ENCODE data around the gene MARK2.

MARK2 gene

GRCh38 chr11:63945477-63946163 is 106.7 kb downstream of the MARK2 start:
- Mint-ChIP-seq H3K4me1 (peaks cover 6% of the 10 kb centered on the region), H3K4me3 (no peak overlapping the region), H3K9me3 (no peaks in the 10 kb centered on the region), H3K36me3 (ENCODE audit: low read depth) (peaks cover 7% of the 10 kb centered on the region), H3K27me3 (no peaks in the 10 kb centered on the region), H3K27ac (no peak overlapping the region)
- DNase-seq (peak; percentile 29), ATAC-seq (no peak)

GRCh38 chr11:63951779-63952536 is 113.0 kb downstream of the MARK2 start:
- Mint-ChIP-seq H3K4me1 (peaks cover 20% of the 10 kb centered on the region), H3K27me3 (no peaks in the 10 kb centered on the region), H3K27ac (peak overlapping the region; percentile 15), H3K4me3 (peak overlapping the region; percentile 9), H3K9me3 (no peaks in the 10 kb centered on the region), H3K36me3 (ENCODE audit: low read depth) (peaks cover 17% of the 10 kb centered on the region)
- peak; percentile 60 for ATAC-seq
- peak; percentile 36 for DNase-seq

- H3K27me3 Mint-ChIP-seq, result no peaks in the 10 kb centered on the region
- H3K36me3 Mint-ChIP-seq (ENCODE audit: low read depth), result peaks cover 17% of the 10 kb centered on the region
- no peak overlapping the region for H3K4me3 Mint-ChIP-seq
- DNase-seq (no peak), ATAC-seq (no peak)
- no peaks in the 10 kb centered on the region for H3K9me3 Mint-ChIP-seq
- no peak overlapping the region for H3K27ac Mint-ChIP-seq
- H3K4me1 Mint-ChIP-seq, result peaks cover 20% of the 10 kb centered on the region
These were observed 113.7 kb downstream of the MARK2 start for GRCh38 chr11:63952570-63952969.

- Mint-ChIP-seq H3K4me1 (peaks cover 10% of the 10 kb centered on the region), H3K36me3 (ENCODE audit: low read depth) (peaks cover 8% of the 10 kb centered on the region), H3K4me3 (no peak overlapping the region), H3K9me3 (no peaks in the 10 kb centered on the region), H3K27ac (no peak overlapping the region), H3K27me3 (no peaks in the 10 kb centered on the region)
- DNase-seq, result no peak
- ATAC-seq, result no peak
These were observed 119.1 kb downstream of the MARK2 start for GRCh38 chr11:63958008-63958407.
